GM18868 (cell line): ENCODE results near the gene GJA5.
"Not testable (repeated sequence)": the region's sequence is repeated elsewhere in the genome, so short reads cannot be mapped to it uniquely, and the experiment has no call there.

Source experiments
- ATAC-seq: cut with Tn5 transposase; IDR thresholded peaks from one replicate; pipeline ENCODE4 v1.9.1; 2021; ENCODE audit warnings: mild to moderate bottlenecking, moderate library complexity; ENCODE audit not compliant: unreplicated experiment

The GJA5 gene

GRCh38 chr1:147734291-147734841 lies 26.0 kb downstream of the GJA5 start:
- ATAC-seq: not testable (repeated sequence)

- no peak for ATAC-seq
These were observed 31.1 kb downstream of the GJA5 start for GRCh38 chr1:147729315-147729714.

- ATAC-seq: no peak
These were observed 34.2 kb downstream of the GJA5 start for GRCh38 chr1:147726168-147726567.

- ATAC-seq: no peak
These were observed 34.7 kb downstream of the GJA5 start for GRCh38 chr1:147725685-147726084.

- ATAC-seq: no peak
These were observed 36.6 kb downstream of the GJA5 start for GRCh38 chr1:147723691-147724323.

- ATAC-seq: no peak
These were observed 38.3 kb downstream of the GJA5 start for GRCh38 chr1:147722124-147722523.

- ATAC-seq: no peak
These were observed 38.7 kb downstream of the GJA5 start for GRCh38 chr1:147721716-147722115.

GRCh38 chr1:147720557-147720956 lies 39.8 kb downstream of the GJA5 start:
- ATAC-seq: no peak

- no peak for ATAC-seq
These were observed 40.6 kb downstream of the GJA5 start for GRCh38 chr1:147719711-147720225.

- ATAC-seq: no peak
These were observed 41.2 kb downstream of the GJA5 start for GRCh38 chr1:147719029-147719698.

- ATAC-seq: no peak
These were observed 42.7 kb downstream of the GJA5 start for GRCh38 chr1:147717706-147718097.

- no peak for ATAC-seq
These were observed 43.2 kb downstream of the GJA5 start for GRCh38 chr1:147717051-147717705.

- no peak for ATAC-seq
These were observed 47.8 kb downstream of the GJA5 start for GRCh38 chr1:147712605-147713004.
